K562 (cell line): ENCODE measurements around the gene HYPK. TPM values are rescaled to one million over a fixed set of nuclear protein-coding genes. Genes with fewer than 3 reads are reported as not detected.

Experiments
- EP400 ChIP-seq: fragments of 450-650 bp; IDR thresholded peaks from 2 replicates; pipeline ENCODE4 v1.6.1; 2017; ENCODE audit warnings: antibody characterized with exemption, mild to moderate bottlenecking, moderate library complexity
- FOXJ2 ChIP-seq: fragments of 200-800 bp; sonication (Bioruptor generic); IDR thresholded peaks from 2 replicates; pipeline ENCODE4 v1.6.1; 2016; ENCODE audit warnings: missing genetic modification characterization, missing compliant biosample characterization
- HDAC3 ChIP-seq: fragments of 450-650 bp; IDR thresholded peaks from 2 replicates; pipeline ENCODE4 v1.6.1; 2018; ENCODE audit warnings: borderline replicate concordance, mild to moderate bottlenecking, moderate library complexity; ENCODE audit not compliant: partially characterized antibody
- HLTF ChIP-seq: fragments of 450-650 bp; IDR thresholded peaks from 2 replicates; pipeline ENCODE4 v1.6.1; 2016
- LCOR ChIP-seq: sonication (generic); formaldehyde crosslinking; IDR thresholded peaks from 2 replicates; pipeline ENCODE4 v1.8.0; 2022; ENCODE audit warnings: mild to moderate bottlenecking, missing genetic modification reagents
- MLLT1 ChIP-seq, 2 experiments: fragments of 450-650 bp; IDR thresholded peaks; 2 replicates each; pipeline ENCODE4 v1.6.1; 2016
- MYC ChIP-seq, 2 experiments: fragments of 250-450 bp in 1 of 2; sonication (Bioruptor Pico) in 1 of 2; IDR thresholded peaks; 2 replicates each; pipeline versions ENCODE4 v1.5.1 to v1.6.1; 2012 to 2021; ENCODE audit warnings: low read depth in 2 of 2, borderline replicate concordance in 1 of 2, improper control_type of control experiment in 1 of 2, low read length in 1 of 2, mild to moderate bottlenecking in 1 of 2, moderate library complexity in 1 of 2
- NFIC ChIP-seq: fragments of 450-650 bp; IDR thresholded peaks from 2 replicates; pipeline ENCODE4 v1.6.1; 2017; ENCODE audit warnings: mild to moderate bottlenecking, inconsistent platforms
- POLR2AphosphoS2 ChIP-seq: IDR thresholded peaks from 2 replicates; pipeline ENCODE4 v1.6.1; 2012; ENCODE audit warnings: low read length, improper control_type of control experiment
- SIRT6 ChIP-seq: IDR thresholded peaks from one replicate; pipeline ENCODE4 v1.6.1; 2012; ENCODE audit warnings: low read depth, mild to moderate bottlenecking, control low read depth, inconsistent platforms, low read length, moderate library complexity
- SMAD4 ChIP-seq: fragments of 250-450 bp; sonication (Bioruptor Pico); conservative IDR thresholded peaks from 2 replicates; pipeline ENCODE4 v1.8.0; 2021; ENCODE audit warnings: inconsistent platforms, mild to moderate bottlenecking, moderate library complexity
- SMARCA4 ChIP-seq: fragments of 450-650 bp; IDR thresholded peaks from 2 replicates; pipeline ENCODE4 v1.6.1; 2016
- SMARCE1 ChIP-seq: fragments of 450-650 bp; IDR thresholded peaks from 2 replicates; pipeline ENCODE4 v1.7.1; 2016; ENCODE audit warnings: mild to moderate bottlenecking
- SP2 ChIP-seq: IDR thresholded peaks from 2 replicates; pipeline ENCODE4 v1.6.1; 2011; ENCODE audit warnings: mild to moderate bottlenecking, low read depth, low read length, moderate library complexity; ENCODE audit not compliant: poor library complexity, severe bottlenecking; ENCODE audit errors: extremely low read depth
- SRF ChIP-seq, 2 experiments: fragments of 250-450, 450-650 bp in 1 of 2; sonication (Bioruptor Pico) in 1 of 2; sonication (generic) in 1 of 2; formaldehyde crosslinking; IDR thresholded peaks; 2 replicates each; pipeline versions ENCODE4 v1.5.0 to v1.5.1; 2020 to 2022; ENCODE audit warnings: mild to moderate bottlenecking in 1 of 2, missing genetic modification reagents in 1 of 2
- ZFP36 ChIP-seq: fragments of 150-350 bp; IDR thresholded peaks from 2 replicates; pipeline ENCODE4 v1.6.1; 2018; ENCODE audit warnings: low read length, low read depth; ENCODE audit not compliant: partially characterized antibody
- ZNF76 ChIP-seq: fragments of 250-450 bp; sonication (Bioruptor Pico); IDR thresholded peaks from 2 replicates; pipeline ENCODE4 v1.4.0; 2020; ENCODE audit warnings: mild to moderate bottlenecking, moderate library complexity, borderline replicate concordance
- polyA plus RNA-seq, 8 experiments: library from polyadenylated mRNA; depleted of rRNA in 4 of 8; stranded (reverse) in 5 of 8; unstranded in 3 of 8; fragments of >200 nt; fragmentation: Nextera tagmentation in 2 of 8; fragmentation: Illumina TruSeq in 1 of 8; extraction: Ambion mirVana in 2 of 8; extraction: Trizol in 1 of 8; gene quantifications; 2 replicates each; pipeline versions ENCODE4 v1.2.1 to v1.2.3, GENCODE V29; 2011 to 2014; ENCODE audit warnings: inconsistent platforms in 1 of 8, missing spikeins in 1 of 8
- total RNA-seq, 7 experiments: library from RNA; depleted of rRNA in 6 of 7; stranded (reverse); fragments of >200 nt in 6 of 7; fragmentation: Illumina TruSeq in 2 of 7; extraction: Trizol in 2 of 7; gene quantifications; 2 replicates each; pipeline versions ENCODE4 v1.2.1 to v1.2.3, GENCODE V29; 2011 to 2021; ENCODE audit warnings: low replicate concordance in 1 of 7
- TF ChIP-seq, protein P1 (sequence below): fragments of 200-800 bp; sonication (Bioruptor generic); IDR thresholded peaks from 2 replicates; pipeline ENCODE4 v1.6.1; 2017; ENCODE audit warnings: missing genetic modification characterization, missing compliant biosample characterization
- TF ChIP-seq, protein P2 (sequence below): sonication (generic); formaldehyde crosslinking; IDR thresholded peaks from 2 replicates; pipeline ENCODE4 v1.8.0; 2022; ENCODE audit warnings: mild to moderate bottlenecking, low read depth, missing genetic modification reagents
- TF ChIP-seq, protein P3 (sequence below): fragments of 250-450 bp; sonication (Bioruptor Pico); IDR thresholded peaks from 2 replicates; pipeline ENCODE4 v1.9.0; 2021; ENCODE audit warnings: mild to moderate bottlenecking, inconsistent platforms

Gene HYPK
- total and polyA plus RNA-seq, 9 of the 15 experiments (the other 6 are each of a cell fraction or from before 2014, with no cell fraction given), result 7.2 to 28.0 (median 21.1) TPM

DNA sequence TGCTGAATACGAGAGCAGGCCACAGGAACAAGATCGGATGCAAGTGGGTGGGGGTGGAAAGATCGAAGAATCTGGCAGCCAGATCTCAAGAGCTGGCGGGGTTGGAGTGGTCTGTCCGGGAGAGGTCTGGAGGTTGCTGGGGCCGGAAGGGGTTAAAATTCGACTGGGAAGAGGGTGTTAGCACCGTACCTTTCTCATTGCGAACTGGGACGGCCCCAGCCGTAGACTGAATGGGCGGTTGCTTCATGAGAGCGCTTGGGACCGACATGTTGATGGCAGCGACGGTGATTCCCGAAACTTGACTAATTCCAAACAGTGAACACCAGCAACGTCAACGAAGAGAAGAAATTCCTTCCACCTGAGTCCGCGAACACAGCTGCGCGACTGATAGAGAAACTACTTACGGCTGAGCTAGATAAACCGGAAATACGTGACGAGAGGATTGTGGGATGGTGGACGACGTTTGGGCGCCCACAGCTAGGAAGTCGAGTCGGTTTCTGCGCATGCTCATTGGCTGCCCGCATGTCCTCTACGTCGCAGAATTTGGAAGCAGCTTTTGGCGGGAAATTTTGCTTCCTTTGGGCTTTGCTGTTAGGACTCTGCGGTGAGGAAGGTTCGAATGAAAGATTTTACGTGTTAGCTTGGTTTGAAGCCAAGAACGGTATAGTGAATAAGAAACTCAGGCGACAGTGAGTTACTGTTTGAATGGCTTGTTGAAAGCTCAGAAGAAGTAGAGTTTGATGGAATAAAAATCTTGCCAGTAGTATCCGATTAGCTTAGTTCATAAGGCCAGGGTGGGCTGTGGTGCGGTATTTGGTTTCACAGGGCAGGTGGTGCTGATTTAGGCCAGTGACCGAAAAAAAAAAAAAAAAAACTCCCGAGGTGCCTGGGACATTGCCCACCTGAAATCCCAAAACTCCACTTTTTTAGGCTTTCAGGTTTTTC, 24.2 kb downstream of the HYPK start, which contains the start of gene MFAP1 (continued):
- TF ChIP-seq, protein P1, sequence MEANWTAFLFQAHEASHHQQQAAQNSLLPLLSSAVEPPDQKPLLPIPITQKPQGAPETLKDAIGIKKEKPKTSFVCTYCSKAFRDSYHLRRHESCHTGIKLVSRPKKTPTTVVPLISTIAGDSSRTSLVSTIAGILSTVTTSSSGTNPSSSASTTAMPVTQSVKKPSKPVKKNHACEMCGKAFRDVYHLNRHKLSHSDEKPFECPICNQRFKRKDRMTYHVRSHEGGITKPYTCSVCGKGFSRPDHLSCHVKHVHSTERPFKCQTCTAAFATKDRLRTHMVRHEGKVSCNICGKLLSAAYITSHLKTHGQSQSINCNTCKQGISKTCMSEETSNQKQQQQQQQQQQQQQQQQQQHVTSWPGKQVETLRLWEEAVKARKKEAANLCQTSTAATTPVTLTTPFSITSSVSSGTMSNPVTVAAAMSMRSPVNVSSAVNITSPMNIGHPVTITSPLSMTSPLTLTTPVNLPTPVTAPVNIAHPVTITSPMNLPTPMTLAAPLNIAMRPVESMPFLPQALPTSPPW (CRISPR knock-in tag), result peak; percentile 32
- peak; percentile 88 for TF ChIP-seq MYC (IDR thresholded peaks at IDR 0.05; ENCODE audit: low read depth, low read length)
- no peak for TF ChIP-seq MYC (CRISPR knock-in tag; IDR thresholded peaks at IDR 0.05; ENCODE audit: borderline replicate concordance, low read depth)
- TF ChIP-seq, protein P2, sequence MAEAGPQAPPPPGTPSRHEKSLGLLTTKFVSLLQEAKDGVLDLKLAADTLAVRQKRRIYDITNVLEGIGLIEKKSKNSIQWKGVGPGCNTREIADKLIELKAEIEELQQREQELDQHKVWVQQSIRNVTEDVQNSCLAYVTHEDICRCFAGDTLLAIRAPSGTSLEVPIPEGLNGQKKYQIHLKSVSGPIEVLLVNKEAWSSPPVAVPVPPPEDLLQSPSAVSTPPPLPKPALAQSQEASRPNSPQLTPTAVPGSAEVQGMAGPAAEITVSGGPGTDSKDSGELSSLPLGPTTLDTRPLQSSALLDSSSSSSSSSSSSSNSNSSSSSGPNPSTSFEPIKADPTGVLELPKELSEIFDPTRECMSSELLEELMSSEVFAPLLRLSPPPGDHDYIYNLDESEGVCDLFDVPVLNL, result peak; percentile 92
- peak; percentile 56; the same call in 1 of the 2 replicates for TF ChIP-seq POLR2AphosphoS2
- peak; percentile 59 for TF ChIP-seq HDAC3
- peak in 1 of 2 experiments; percentile 43; a peak in 1 of 4 replicates for TF ChIP-seq SRF (CRISPR knock-in tag; IDR thresholded peaks at IDR 0.05)
- peak; percentile 49 for TF ChIP-seq SP2
- 0 out of 2 replicates have a peak, but pooled peaks have one; percentile 35 for TF ChIP-seq FOXJ2 (tag)
- TF ChIP-seq, protein P3, sequence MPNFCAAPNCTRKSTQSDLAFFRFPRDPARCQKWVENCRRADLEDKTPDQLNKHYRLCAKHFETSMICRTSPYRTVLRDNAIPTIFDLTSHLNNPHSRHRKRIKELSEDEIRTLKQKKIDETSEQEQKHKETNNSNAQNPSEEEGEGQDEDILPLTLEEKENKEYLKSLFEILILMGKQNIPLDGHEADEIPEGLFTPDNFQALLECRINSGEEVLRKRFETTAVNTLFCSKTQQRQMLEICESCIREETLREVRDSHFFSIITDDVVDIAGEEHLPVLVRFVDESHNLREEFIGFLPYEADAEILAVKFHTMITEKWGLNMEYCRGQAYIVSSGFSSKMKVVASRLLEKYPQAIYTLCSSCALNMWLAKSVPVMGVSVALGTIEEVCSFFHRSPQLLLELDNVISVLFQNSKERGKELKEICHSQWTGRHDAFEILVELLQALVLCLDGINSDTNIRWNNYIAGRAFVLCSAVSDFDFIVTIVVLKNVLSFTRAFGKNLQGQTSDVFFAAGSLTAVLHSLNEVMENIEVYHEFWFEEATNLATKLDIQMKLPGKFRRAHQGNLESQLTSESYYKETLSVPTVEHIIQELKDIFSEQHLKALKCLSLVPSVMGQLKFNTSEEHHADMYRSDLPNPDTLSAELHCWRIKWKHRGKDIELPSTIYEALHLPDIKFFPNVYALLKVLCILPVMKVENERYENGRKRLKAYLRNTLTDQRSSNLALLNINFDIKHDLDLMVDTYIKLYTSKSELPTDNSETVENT (CRISPR knock-in tag), result peak; percentile 68; the same call in 1 of the 2 replicates
- TF ChIP-seq LCOR (CRISPR knock-in tag), result peak; percentile 99
- 0 out of 2 replicates have a peak, but pooled peaks have one; percentile 41 for TF ChIP-seq SMAD4 (CRISPR knock-in tag)
- TF ChIP-seq HLTF, result 0 out of 2 replicates have a peak, but pooled peaks have one; percentile 70
- TF ChIP-seq SMARCE1, result 0 out of 2 replicates have a peak, but pooled peaks have one; percentile 57
- peak; percentile 98 for TF ChIP-seq ZNF76
- peak; percentile 64; the same call in 1 of the 2 replicates for TF ChIP-seq SMARCA4
- peak; percentile 2 for TF ChIP-seq ZFP36
- TF ChIP-seq SIRT6, result no peak
- peak; percentile 88 for TF ChIP-seq EP400
- peak; percentile 55 for TF ChIP-seq NFIC
- peak in 1 of 2 experiments; percentile 65; a peak in 1 of 4 replicates for TF ChIP-seq MLLT1 (IDR thresholded peaks at IDR 0.05)
